PFSK-1 (cell line): Measurements from ENCODE around the gene ARID3A.

Source experiments
- FOXP2 ChIP-seq: optimal IDR thresholded peaks from 2 replicates; pipeline ENCODE3; 2011; ENCODE audit warnings: borderline replicate concordance, control low read depth, inconsistent platforms; ENCODE audit not compliant: insufficient read depth; ENCODE audit errors: extremely low read length, extremely low read depth
- POLR2AphosphoS5 ChIP-seq: IDR thresholded peaks from 2 replicates; pipeline ENCODE4 v1.6.1; 2012; ENCODE audit warnings: low read depth, mild to moderate bottlenecking, control low read depth, low read length, moderate library complexity
- SIN3A ChIP-seq: IDR thresholded peaks from 2 replicates; pipeline ENCODE4 v1.6.1; 2012; ENCODE audit warnings: mild to moderate bottlenecking, low read length, moderate library complexity, borderline replicate concordance; ENCODE audit not compliant: insufficient read depth
- TAF1 ChIP-seq: IDR thresholded peaks from 2 replicates; pipeline ENCODE4 v1.6.1; 2012; ENCODE audit warnings: low read length, control low read depth, borderline replicate concordance; ENCODE audit not compliant: insufficient read depth
- TF ChIP-seq, protein P1 (sequence below), 2 experiments: IDR thresholded peaks; 2 replicates each; pipeline versions ENCODE4 v1.6.1 to v1.8.0; 2011 to 2012; ENCODE audit warnings: low read depth in 2 of 2, low read length in 2 of 2, control low read depth in 1 of 2, inconsistent platforms in 1 of 2, mild to moderate bottlenecking in 1 of 2, moderate library complexity in 1 of 2; ENCODE audit not compliant: insufficient read depth in 1 of 2

DNA sequence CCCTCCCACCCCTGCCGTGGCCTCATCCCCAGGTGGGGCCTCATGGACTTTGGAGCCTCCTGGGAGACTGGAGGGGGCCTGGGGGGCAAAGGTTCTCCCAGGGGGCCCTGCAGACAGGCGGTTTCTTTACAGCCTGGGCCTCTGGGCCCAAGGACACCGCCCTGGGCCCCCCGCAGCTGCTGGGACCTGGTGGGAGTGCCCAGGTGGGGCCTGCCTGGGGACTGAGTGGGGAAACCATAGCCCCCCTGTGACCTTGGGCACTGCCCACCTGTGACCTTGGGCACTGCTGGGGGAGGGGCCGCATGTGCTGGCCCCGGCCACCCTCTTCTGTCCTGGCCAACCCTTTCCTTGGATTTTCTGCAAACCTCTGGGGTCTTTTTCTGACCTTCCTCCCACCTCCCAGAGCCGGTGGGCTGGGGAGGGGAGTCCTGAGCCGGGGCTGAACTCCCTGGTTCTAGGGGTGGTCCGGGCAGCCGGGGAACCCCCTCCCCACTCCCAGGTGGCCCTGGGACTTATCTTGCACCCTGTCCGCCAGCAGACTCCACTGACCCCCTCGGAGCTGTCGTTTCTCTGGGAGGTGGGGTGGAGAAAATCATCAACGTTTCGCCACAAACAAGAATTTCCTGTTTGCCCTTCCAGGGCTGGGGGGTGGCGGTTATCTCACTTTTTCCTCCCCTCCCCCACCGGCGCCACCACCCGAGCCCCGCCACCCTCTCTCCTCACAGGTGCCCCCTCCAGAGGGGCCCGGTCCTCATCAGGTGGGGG lies 27.0 kb downstream of the ARID3A start:
- no peak for TF ChIP-seq FOXP2
- TF ChIP-seq, protein P1, sequence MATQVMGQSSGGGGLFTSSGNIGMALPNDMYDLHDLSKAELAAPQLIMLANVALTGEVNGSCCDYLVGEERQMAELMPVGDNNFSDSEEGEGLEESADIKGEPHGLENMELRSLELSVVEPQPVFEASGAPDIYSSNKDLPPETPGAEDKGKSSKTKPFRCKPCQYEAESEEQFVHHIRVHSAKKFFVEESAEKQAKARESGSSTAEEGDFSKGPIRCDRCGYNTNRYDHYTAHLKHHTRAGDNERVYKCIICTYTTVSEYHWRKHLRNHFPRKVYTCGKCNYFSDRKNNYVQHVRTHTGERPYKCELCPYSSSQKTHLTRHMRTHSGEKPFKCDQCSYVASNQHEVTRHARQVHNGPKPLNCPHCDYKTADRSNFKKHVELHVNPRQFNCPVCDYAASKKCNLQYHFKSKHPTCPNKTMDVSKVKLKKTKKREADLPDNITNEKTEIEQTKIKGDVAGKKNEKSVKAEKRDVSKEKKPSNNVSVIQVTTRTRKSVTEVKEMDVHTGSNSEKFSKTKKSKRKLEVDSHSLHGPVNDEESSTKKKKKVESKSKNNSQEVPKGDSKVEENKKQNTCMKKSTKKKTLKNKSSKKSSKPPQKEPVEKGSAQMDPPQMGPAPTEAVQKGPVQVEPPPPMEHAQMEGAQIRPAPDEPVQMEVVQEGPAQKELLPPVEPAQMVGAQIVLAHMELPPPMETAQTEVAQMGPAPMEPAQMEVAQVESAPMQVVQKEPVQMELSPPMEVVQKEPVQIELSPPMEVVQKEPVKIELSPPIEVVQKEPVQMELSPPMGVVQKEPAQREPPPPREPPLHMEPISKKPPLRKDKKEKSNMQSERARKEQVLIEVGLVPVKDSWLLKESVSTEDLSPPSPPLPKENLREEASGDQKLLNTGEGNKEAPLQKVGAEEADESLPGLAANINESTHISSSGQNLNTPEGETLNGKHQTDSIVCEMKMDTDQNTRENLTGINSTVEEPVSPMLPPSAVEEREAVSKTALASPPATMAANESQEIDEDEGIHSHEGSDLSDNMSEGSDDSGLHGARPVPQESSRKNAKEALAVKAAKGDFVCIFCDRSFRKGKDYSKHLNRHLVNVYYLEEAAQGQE (IDR thresholded peaks at IDR 0.05; ENCODE audit: insufficient read depth in 1 of 2, low read depth in 2 of 2, low read length in 2 of 2): no peak
- TF ChIP-seq POLR2AphosphoS5: no peak
- no peak for TF ChIP-seq SIN3A
- no peak for TF ChIP-seq TAF1
